Cardiac muscle cell (in vitro differentiated cells and primary cell): ENCODE data around the gene TAS2R3. TPM values are rescaled to one million over a fixed set of nuclear protein-coding genes. Genes with fewer than 3 reads are reported as not detected.
A peak's percentile ranks its signal among the peaks of the same experiment; 100 is the strongest.
"Not testable (repeated sequence)": the region's sequence is repeated elsewhere in the genome, so short reads cannot be mapped to it uniquely, and the experiment has no call there.

ENCODE experiments used
- DNase-seq, 2 donors: peaks; one replicate each; pipeline versions ENCODE4 v3.0.0 to v3.0.0-alpha.2; 2010 to 2017; ENCODE audit warnings: low read depth in 1 of 2, low spot score in 1 of 2
- H3K27ac ChIP-seq: fragments of 200-600 bp; sonication (generic); 2 replicates; pipeline ENCODE4 v1.5.1; 2016
- H3K27me3 ChIP-seq: fragments of 200-600 bp; sonication (generic); 2 replicates; pipeline ENCODE4 v1.6.0; 2016; ENCODE audit warnings: control low read depth
- H3K36me3 ChIP-seq: fragments of 200-600 bp; sonication (generic); 2 replicates; pipeline ENCODE4 v1.5.1; 2016; ENCODE audit warnings: control low read depth
- H3K4me1 ChIP-seq: fragments of 200-600 bp; sonication (generic); 2 replicates; pipeline ENCODE4 v1.8.1; 2017; ENCODE audit warnings: low read depth, mild to moderate bottlenecking, mixed run types
- H3K4me3 ChIP-seq: fragments of 200-600 bp; sonication (generic); 2 replicates; pipeline ENCODE4 v1.5.1; 2016; ENCODE audit warnings: mild to moderate bottlenecking
- H3K9me3 ChIP-seq: fragments of 200-600 bp; sonication (generic); 2 replicates; pipeline ENCODE4 v1.5.1; 2017; ENCODE audit warnings: low read depth, mild to moderate bottlenecking, control low read depth
- CTCF ChIP-seq: IDR thresholded peaks from 2 replicates; pipeline ENCODE4 v1.5.1; 2012; ENCODE audit warnings: low read depth, mild to moderate bottlenecking, low read length
- polyA plus RNA-seq: library from polyadenylated mRNA; unstranded; fragments of >200 nt; fragmentation: Nextera tagmentation; extraction: Ambion mirVana; gene quantifications from 2 replicates; pipeline ENCODE4 v1.2.1, GENCODE V29; 2016
- total RNA-seq: library from RNA; depleted of rRNA; stranded (reverse); fragments of >200 nt; gene quantifications from 2 replicates; pipeline ENCODE4 v1.2.3, GENCODE V29; 2016

Gene TAS2R3
- total and polyA plus RNA-seq, 2 experiments from 2014 or later, result 1.7 TPM; not detected in 1

- peak overlapping the region; percentile 74 for H3K4me3 ChIP-seq
- H3K9me3 ChIP-seq, result no peaks in the 10 kb centered on the region
- peaks cover 7% of the 10 kb centered on the region for H3K4me1 ChIP-seq
- no peaks in the 10 kb centered on the region for H3K27me3 ChIP-seq
- peaks cover 18% of the 10 kb centered on the region for H3K36me3 ChIP-seq
- H3K27ac ChIP-seq, result peak overlapping the region; percentile 72
- DNase-seq, result no peak
- TF ChIP-seq CTCF, result no peak
These were observed 25.3 kb upstream of the TAS2R3 start for GRCh38 chr7:141738592-141739013.

GRCh38 chr7:141739250-141739649 lies 24.6 kb upstream of the TAS2R3 start:
- no peak for TF ChIP-seq CTCF
- no peak overlapping the region for H3K27ac ChIP-seq
- H3K36me3 ChIP-seq, result peaks cover 24% of the 10 kb centered on the region
- no peaks in the 10 kb centered on the region for H3K27me3 ChIP-seq
- peaks cover 7% of the 10 kb centered on the region for H3K4me1 ChIP-seq
- no peak for DNase-seq
- H3K4me3 ChIP-seq, result peak overlapping the region; percentile 74
- no peaks in the 10 kb centered on the region for H3K9me3 ChIP-seq

- peaks cover 7% of the 10 kb centered on the region for H3K4me1 ChIP-seq
- peaks cover 51% of the 10 kb centered on the region for H3K36me3 ChIP-seq
- no peak overlapping the region for H3K27ac ChIP-seq
- DNase-seq, result peak in 1 of 2 donors; percentile 9
- TF ChIP-seq CTCF, result no peak
- H3K27me3 ChIP-seq, result no peaks in the 10 kb centered on the region
- no peaks in the 10 kb centered on the region for H3K9me3 ChIP-seq
- no peak overlapping the region for H3K4me3 ChIP-seq
These were observed 21.7 kb upstream of the TAS2R3 start for GRCh38 chr7:141742229-141742628.

DNA sequence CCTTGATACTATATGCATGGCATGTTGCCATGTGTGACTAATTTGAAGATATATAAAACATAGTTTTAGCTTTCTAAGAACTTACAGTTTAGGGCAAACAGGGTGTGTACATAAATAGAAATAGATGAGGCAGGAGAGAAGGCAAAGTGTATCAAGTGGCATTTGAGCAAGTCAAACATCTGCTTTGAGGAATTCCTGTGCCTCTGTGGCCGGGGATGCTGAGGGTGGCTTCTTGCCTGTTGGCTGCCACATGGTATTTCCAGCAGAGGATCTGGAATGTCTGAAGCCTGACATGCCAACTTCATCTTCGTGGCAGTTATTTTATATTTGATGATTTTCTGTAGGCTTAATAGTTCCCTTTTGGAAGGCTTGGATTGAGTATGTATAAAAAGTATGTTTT lies 19.8 kb upstream of the TAS2R3 start:
- Histone ChIP-seq H3K9me3 (no peaks in the 10 kb centered on the region), H3K27ac (no peak overlapping the region), H3K4me3 (no peak overlapping the region), H3K27me3 (no peaks in the 10 kb centered on the region), H3K36me3 (peaks cover 60% of the 10 kb centered on the region), H3K4me1 (peaks cover 5% of the 10 kb centered on the region)
- no peak for TF ChIP-seq CTCF
- no peak for DNase-seq

GRCh38 chr7:141748396-141748795 lies 15.5 kb upstream of the TAS2R3 start:
- no peak overlapping the region for H3K4me3 ChIP-seq
- peaks cover 71% of the 10 kb centered on the region for H3K36me3 ChIP-seq
- no peaks in the 10 kb centered on the region for H3K4me1 ChIP-seq
- TF ChIP-seq CTCF, result no peak
- H3K9me3 ChIP-seq, result peaks cover 3% of the 10 kb centered on the region
- H3K27ac ChIP-seq, result no peak overlapping the region
- DNase-seq, result no peak
- H3K27me3 ChIP-seq, result no peaks in the 10 kb centered on the region

DNA sequence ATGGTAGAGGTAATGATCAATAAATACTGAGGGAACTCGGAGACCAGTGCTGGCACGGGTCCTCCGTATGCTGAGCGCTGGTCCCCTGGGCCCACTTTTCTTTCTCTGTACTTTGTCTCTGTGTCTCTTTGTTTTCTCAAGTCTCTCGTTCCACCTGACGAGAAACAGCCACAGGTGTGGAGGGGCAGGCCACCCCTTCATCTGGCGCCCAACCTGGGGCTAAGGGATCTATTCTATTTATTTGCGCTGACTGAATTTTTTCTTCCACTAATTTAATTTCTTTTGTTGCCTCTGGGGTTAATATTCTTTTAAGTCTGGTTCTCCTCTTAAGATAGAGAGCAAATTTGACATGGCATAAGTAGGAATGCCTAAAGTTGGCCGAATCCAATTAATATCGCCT lies 12.0 kb upstream of the TAS2R3 start:
- not testable (repeated sequence) for H3K9me3 ChIP-seq

More for the DNA sequence above, 12.0 kb upstream of the TAS2R3 start:
- H3K4me3 ChIP-seq, H3K27ac ChIP-seq, H3K27me3 ChIP-seq, H3K4me1 ChIP-seq: not testable (repeated sequence)
- H3K36me3 ChIP-seq, result peaks cover 38% of the 10 kb centered on the region
- DNase-seq, result peak in 1 of 2 donors; percentile 21
